GM12801 (cell line): ENCODE measurements around the gene TSPYL2.

ENCODE experiments used
- CTCF ChIP-seq: IDR thresholded peaks from one replicate; pipeline ENCODE4 v1.5.1; 2011; ENCODE audit warnings: control low read depth; ENCODE audit not compliant: insufficient read length; ENCODE audit errors: extremely low read depth

The TSPYL2 gene

GRCh38 chrX:53050841-53051240, 31.3 kb upstream of the TSPYL2 start:
- TF ChIP-seq CTCF: no peak

- TF ChIP-seq CTCF: no peak
These were observed 26.8 kb upstream of the TSPYL2 start for GRCh38 chrX:53055244-53055849.

GRCh38 chrX:53056292-53056691, 25.9 kb upstream of the TSPYL2 start:
- TF ChIP-seq CTCF: no peak

GRCh38 chrX:53065104-53065503, 17.1 kb upstream of the TSPYL2 start:
- TF ChIP-seq CTCF: no peak

- no peak for TF ChIP-seq CTCF
These were observed 11.1 kb upstream of the TSPYL2 start for GRCh38 chrX:53071064-53071463.

- no peak for TF ChIP-seq CTCF
These were observed 10.4 kb upstream of the TSPYL2 start for GRCh38 chrX:53071604-53072417.

- TF ChIP-seq CTCF: no peak
These were observed 9.6 kb upstream of the TSPYL2 start for GRCh38 chrX:53072418-53073114.
